ENCODE measurements around the gene TAX1BP1.
"Not testable (repeated sequence)": the region's sequence is repeated elsewhere in the genome, so short reads cannot be mapped to it uniquely, and the experiment has no call there.

TAX1BP1 gene

DNA sequence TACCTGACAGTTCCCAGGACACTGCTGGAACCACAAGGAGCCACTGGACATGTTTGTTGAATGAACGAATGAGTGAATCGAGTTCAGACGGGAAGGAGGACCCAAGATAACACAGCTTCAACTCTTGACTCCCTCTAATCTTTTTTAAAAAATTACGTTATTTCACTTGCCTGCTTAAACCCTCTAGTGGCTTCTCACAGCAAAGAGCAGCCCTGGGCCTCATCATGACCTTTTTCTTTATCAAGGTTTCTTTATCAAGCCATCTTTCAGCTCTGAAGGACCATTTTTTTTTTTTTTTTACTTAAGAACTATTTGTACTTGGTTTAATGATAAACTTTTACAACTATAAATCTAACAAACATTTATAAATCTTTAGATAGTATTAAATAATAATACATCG lies 110.6 kb downstream of the TAX1BP1 start:
- DNase-seq: no peak

DNA sequence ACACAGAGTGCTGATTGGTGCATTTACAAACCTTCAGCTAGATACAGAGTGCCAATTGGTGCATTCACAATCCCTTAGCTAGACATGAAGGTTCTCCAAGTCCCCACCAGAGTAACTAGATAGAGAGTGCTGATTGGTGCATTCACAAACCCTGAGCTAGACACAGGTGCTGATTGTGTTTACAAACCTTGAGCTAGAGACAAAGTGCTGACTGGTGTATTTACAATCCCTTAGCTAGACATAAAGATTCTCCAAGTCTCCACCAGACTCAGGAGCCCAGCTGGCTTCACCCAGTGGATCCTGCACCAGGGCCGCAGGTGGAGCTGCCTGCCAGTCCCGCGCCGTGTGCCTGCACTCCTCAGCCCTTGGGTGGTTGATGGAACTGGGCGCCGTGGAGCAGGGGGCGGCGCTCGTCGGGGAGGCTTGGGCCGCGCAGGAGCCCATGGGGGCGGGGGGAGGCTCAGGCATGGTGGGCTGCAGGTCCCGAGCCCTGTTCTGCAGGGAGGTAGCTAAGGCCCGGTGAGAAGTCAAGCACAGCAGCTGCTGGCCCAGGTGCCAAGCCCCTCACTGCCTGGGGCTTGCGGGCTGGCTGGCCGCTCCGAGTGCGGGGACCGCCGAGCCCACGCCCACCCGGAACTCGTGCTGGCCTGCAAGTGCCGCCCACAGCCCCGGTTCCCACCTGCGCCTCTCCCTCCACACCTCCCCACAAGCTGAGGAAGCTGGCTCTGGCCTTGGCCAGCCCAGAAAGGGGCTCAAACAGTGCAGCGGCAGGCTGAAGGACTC lies 116.9 kb downstream of the TAX1BP1 start:
- not testable (repeated sequence) for DNase-seq

DNA sequence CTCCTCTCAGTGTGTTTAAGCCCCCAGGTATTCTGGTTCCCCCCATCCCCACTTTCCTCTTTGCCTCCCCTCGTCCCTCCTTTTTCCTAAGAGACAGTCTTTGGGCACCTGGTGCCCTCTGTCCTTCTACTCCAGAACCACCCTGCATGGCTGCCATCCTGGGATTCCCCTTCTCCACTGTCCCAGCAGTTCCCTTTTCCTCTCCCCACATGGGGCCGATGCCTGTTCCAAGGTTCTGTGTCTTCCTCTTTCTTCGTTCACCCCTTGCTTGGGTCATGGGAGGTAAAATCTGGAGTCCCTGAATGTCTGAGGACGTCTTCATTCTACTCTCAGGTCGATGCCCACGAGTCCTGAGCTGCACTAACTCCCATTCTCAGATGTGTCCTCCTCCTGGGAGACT lies 120.8 kb downstream of the TAX1BP1 start:
- no peak for DNase-seq

DNA sequence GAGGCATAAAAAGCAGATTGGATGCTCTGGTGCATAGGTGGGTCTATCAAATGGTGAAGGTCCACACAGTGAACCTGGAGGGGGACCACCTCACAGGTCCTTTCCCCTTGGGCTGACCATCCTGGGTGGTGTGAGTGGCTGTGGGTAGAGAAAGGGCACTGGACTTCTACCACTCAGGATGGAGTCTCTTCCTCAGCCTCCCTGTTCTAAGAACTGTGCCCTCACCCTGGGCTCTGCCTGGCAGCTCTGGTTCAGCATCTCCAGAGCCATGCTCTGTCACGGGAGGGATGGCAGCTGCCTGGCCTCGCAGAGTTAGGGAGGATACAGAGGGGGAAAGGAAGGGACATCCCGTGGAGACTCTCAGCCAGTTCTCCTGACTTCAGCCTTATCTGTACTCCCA lies 121.8 kb downstream of the TAX1BP1 start:
- DNase-seq: no peak

DNA sequence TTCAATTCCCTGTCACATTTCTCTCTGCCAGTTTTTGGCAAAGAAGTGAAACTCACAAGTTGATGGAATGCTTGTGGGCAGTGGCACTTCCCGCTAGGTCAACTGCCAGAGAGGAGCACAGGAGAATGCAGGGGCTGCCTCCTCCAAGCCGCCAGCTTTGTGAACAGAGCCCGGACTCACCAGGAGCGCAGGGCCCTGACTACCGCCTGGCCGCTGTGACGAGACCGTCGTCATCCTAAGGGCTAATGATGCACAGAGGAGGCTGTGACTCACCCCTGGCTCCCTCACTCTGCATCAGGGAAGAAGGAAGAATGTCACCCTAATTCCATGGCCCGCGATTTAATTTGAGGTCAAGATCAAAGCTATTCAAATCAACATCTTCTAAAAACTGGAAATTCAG lies 123.9 kb downstream of the TAX1BP1 start:
- no peak for DNase-seq

DNA sequence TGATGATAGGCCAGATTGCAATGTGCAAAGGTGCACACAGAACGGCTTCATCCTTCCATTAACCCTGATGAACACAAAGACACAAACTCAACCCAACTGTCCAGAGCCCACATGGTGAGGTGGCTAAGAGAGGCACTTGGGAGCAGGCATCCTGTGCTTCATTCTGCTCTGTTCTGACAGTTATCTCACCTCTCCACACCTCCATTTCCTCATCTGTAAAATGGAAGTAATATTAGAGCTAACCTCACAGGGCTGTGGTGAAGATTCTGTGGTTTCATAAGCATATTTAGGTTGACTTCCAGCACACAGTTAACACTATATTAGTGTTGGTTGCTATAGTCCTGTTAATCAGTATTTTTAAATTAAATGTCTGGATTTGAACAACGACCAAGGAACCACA lies 126.3 kb downstream of the TAX1BP1 start:
- DNase-seq: no peak

DNA sequence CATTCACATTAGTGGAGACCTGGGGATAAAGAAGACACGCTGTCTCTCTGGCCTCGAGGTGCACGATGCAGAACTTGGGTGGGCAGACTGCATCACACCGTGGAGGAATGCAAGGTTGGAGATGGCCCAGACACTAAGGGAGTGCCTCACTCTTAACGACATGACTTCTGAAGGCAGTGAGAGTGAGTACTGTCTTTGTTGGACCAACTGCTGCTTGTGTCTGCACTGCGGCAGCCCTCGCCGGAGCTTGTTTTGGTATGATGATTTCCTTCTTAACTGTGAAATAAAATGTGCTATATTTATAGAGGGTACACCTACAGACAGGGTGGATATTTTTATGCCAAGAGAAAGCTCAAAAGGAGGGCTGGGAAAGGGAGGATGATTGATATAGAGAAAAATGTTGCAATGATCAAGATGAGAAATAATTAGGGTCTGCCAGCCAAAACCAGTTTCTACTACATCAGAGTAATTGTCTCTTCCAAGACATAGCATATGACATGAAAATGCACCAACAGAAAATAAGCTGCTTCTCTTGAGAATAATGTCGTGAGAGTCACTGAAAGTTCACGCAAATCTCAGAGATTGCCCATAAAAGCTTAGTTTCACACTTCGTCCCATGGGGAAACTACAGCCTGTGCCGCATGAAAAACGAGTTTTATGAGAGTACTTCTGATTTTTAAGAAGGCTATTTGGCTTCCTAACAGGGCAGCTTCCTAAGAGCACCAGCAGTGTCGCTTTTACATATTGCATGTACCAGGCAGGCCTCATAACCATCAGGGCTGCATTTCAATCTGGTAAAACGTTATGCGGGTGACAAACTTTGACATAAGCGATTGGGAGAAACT lies 127.1 kb downstream of the TAX1BP1 start:
- DNase-seq: no peak

DNA sequence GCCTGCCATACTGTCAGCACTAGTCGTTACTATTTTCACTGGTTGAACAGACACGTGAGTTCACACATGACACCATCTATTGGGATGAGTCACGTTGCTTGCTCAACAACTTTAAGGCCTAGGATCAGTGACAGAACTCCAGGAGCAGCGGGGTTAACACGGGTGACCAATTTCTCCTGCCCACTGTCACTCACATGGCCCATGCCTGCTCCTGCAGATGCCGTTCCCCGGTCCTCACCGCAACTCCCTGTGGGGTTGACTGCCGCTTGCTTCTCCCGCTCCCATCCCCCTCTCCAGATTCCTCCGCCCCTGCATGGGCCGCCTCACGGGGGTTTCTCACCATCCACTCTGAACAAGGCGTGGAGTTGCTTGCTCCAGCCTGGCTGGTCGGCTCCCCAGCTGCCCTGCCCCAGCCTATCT lies 128.2 kb downstream of the TAX1BP1 start:
- no peak for DNase-seq

DNA sequence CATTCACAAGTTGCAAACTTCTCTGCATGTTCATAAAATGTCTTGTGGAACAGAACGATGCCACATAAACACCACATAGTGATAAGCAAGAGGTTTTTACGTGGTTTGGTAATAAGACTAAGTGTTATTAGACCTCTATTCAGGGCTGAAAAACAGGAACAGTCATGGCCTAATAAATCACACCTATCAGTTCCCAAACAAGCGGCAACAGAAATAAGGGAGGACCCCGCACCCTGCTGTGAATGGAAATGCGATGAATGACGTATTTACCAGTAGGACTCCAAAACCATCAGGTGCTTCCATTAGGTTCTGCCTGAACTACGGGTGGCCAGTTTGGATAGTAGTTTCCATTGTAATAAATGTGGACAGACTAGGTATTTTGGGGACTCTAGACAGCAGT lies 129.1 kb downstream of the TAX1BP1 start:
- no peak for DNase-seq

DNA sequence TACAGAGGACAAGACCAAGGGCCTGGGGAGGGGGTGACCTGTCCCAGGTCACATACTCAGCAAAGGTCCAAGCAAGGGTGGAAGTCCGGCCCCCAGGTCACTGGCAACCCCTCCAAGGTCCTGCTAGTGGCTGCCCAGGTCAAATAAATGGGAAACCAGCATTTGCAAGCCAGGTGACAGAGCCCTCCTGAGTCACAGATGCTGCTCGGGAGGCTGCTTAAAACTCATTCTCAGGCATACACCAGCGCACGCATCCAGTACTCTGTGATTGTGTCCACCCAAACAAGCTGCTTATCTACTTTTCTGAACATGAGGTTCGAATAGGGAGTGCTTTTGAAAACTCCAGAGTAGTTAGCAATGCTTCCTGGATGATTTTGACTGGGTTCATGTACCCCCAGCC lies 130.6 kb downstream of the TAX1BP1 start:
- no peak for DNase-seq

DNA sequence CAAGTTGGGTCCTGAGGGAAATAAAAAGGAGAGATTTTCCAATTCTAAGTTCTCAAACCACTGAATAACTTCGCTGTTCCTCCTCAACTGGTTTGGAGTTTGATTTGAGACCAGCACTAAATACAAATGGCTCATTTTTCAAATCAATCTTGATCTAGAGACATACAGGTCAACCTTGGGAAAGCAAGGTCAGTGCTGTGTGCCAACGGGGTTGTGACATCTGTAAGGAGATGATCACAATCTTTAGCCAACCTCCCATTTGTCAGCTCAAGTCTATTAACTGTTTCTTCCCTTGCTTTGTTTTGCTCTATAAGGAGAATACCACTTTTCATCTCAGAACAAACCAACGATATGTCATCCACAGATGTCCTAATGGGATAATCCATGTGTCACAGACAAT lies 131.1 kb downstream of the TAX1BP1 start:
- no peak for DNase-seq

DNA sequence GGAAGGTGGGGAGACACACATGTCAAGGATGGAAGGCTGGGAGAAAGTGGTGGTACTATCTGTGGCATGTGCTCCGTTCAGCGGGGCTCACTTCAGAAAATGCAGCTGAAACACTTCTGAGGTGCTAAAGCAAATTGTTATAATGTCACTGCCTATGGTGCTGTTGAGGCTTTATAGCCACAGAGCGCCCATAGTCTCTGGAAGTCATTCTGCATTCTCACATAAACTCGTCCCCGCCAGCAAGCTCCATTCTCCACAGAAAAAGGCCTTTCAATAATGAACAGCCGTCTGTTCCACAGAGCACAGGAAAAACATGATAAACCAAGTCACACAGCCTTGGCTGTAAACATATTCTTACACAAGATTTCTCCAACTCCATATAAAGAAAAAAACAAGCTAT lies 131.9 kb downstream of the TAX1BP1 start:
- DNase-seq: no peak

DNA sequence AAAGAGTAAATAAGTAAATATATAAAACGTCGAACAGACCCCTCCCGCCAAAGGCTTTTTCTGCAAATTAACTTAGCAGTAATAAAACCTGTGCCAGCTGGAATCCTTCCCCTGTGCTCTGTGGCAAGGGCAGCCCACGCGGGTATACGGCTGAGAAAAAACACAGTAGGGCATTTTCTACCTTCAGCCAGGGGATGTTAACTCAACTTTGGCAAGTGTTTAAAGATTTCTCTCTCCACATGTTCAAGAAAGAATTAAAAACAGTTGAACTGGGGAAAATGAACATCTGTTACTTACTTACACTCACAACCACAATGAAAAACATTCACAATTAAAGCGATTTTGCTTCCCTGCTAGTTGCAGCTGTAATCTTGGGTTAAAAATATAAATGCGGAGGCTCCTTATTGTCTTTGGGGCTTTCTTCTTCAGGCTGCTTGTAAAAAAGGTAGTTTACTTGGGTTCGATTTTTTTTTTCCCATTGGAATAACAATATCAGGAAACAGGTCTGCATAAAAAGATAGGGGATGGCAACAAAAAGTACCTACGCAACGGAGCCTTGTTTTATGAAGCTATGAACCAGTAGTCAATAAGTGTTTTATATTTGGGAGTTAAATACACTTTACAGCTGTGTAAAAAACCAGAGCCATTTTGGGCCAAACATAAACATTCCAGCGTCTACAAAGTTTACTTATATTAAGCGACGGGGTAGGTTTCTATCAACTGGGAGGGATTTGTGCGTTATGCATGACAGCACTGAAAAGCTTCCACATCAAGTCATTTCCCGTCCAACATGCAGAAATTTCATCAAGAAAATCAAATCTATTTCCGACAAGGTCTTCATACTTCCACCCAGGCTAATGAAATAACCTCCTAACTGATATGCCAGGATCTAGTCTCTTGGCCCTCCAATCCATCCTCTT lies 132.7 kb downstream of the TAX1BP1 start:
- no peak for DNase-seq

DNA sequence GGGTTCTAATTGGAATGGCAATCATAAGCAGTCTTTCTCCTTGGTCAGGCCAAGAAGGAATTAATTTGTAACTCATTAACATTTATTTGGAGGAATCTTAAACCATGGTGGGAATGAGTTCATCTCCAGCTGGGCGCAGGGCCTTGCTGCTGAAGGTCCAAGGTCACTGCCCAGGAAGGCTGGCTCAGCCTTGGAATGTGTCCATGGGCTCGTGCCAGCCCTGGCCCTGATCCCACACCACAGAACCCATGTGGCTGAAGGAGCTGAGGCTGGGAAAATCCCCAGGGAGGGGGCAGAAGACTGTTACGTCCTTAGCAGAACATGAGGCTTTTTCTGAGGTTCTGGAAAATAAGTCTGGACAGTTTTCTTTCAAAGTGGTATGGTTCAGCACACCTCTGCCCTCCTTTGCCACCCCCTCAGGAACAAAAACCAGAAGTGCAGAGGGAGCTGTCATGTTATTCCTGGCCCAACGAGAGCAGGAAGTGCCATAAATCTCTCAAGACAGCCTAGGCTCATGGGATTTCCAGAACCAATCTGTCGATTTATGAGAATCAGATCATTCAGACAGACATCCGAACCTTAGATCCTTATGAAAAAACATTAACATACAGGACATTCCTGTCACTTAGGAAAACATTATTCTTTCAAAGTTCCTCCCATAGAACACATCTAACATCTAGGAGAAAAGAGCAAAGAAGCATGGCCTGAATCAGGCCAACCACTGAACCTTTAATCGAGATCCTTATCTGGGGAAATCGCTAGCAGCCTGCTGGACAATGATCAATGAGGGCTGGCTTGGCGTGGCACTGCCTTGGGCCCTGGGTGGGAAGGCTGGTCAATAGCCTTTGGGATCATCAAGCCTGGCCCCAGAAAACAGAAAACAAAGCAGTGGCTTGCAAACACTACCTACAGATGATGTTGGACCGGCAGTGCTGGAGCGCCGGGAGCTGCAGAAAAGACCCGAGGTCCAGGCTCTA lies 134.3 kb downstream of the TAX1BP1 start:
- DNase-seq: no peak

DNA sequence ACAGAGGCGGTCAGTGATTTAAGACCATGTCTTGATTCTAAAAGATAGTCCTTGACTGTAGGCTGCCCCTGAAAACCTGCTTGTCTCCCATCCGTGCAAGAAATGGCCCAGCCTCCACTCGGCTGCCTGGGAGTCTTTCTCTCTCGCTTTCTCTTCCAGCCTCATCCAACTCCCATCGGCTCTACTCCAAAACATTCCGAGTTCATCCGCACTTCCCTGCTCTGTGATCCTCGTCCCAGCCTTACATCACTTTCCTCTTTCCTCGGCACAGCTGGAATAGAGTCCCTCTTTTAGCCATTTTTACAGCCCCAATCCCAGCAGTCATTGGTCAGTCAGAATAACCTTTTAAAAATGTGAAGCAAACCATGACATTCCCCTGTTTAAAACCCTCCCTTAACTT lies 135.1 kb downstream of the TAX1BP1 start:
- DNase-seq: no peak

DNA sequence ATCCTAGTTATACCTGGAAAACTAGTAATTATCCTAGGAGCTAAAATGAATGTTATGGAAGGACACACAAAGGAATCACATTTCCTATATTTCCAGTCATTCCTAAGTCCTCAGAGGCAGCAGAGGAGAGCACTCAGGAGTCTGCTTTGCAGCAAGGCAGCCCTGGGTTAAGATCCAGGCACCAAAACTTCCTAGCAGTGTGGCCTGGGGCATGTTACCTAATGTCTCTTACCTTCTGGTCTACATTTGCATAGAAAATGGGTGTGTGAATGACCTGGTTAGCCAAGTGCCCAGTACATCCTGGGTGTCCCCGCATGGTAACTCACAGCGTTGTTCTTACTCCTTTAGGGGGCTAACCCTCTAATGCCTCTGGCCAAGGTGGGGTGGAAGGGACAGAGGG lies 135.9 kb downstream of the TAX1BP1 start:
- DNase-seq: no peak

DNA sequence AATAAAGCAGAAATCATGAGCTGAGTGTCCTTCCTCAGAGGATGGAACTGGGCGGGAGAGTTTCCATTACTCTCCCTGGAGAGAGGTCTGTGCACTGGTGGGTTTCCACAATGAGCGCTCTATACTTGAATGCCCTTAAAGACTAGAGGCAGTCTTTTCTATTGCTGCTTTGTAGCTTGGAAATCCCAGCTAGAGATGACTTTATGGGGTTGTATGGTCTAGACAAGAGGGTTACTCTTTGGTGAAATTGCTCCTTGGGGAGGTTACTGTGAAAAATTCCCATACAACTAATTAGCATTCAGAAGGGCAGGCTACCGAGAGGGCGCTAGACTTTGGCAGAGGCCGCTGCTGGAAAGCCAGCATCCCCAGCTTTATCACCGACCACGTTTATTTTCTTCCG lies 136.8 kb downstream of the TAX1BP1 start:
- no peak for DNase-seq

All from DMS153 (cell line).